HG03175 (cell line): ENCODE measurements around the gene OR51L1.
"Not testable (repeated sequence)": the region's sequence is repeated elsewhere in the genome, so short reads cannot be mapped to it uniquely, and the experiment has no call there.

ENCODE experiments used
- ATAC-seq: cut with Tn5 transposase; IDR thresholded peaks from one replicate; pipeline ENCODE4 v1.9.1; 2021; ENCODE audit warnings: mild to moderate bottlenecking, moderate library complexity; ENCODE audit not compliant: unreplicated experiment

The OR51L1 gene

GRCh38 chr11:4994551-4994950 is at the start of gene OR51L1:
OR51L1 (plus strand) TSS chr11:4994851; CDS start chr11:4998983, 4,132 bp downstream.
- ATAC-seq: no peak

- ATAC-seq: no peak
These were observed 47.1 kb upstream of the OR51L1 start, which contains the start of gene OR51A4 for GRCh38 chr11:4947505-4947904. OR51A4 (minus strand) TSS chr11:4947605; CDS start chr11:4947100, 505 bp downstream.

- not testable (repeated sequence) for ATAC-seq
These were observed 39.0 kb upstream of the OR51L1 start, which contains the start of gene OR51A2 for GRCh38 chr11:4955613-4956012. OR51A2 (minus strand) TSS chr11:4955713; CDS start chr11:4955713, 0 bp downstream.

GRCh38 chr11:4957396-4957795 is 37.3 kb upstream of the OR51L1 start:
- no peak for ATAC-seq

GRCh38 chr11:4960877-4961276 is 33.8 kb upstream of the OR51L1 start:
- ATAC-seq: no peak

- ATAC-seq: no peak
These were observed 31.8 kb upstream of the OR51L1 start for GRCh38 chr11:4962816-4963215.

GRCh38 chr11:4975436-4975835 is 19.2 kb upstream of the OR51L1 start:
- ATAC-seq: no peak

- ATAC-seq: no peak
These were observed 15.6 kb upstream of the OR51L1 start for GRCh38 chr11:4979036-4979435.

- no peak for ATAC-seq
These were observed 12.0 kb upstream of the OR51L1 start for GRCh38 chr11:4982678-4983077.

GRCh38 chr11:4983841-4984240 is 10.8 kb upstream of the OR51L1 start:
- no peak for ATAC-seq

GRCh38 chr11:4991060-4991459 is 3.6 kb upstream of the OR51L1 start:
- no peak for ATAC-seq

GRCh38 chr11:5004424-5005274 is 10.0 kb downstream of the OR51L1 start:
- no peak for ATAC-seq

- ATAC-seq: no peak
These were observed 12.9 kb downstream of the OR51L1 start for GRCh38 chr11:5007561-5007960.

- no peak for ATAC-seq
These were observed 16.6 kb downstream of the OR51L1 start for GRCh38 chr11:5011254-5011653.

GRCh38 chr11:5013012-5013411 is 18.4 kb downstream of the OR51L1 start:
- no peak for ATAC-seq

- ATAC-seq: no peak
These were observed 27.3 kb downstream of the OR51L1 start for GRCh38 chr11:5021996-5022395.

GRCh38 chr11:5036669-5037068 is 42.0 kb downstream of the OR51L1 start:
- ATAC-seq: no peak

GRCh38 chr11:5037926-5038325 is 43.3 kb downstream of the OR51L1 start:
- ATAC-seq: no peak

GRCh38 chr11:5038341-5038740 is 43.7 kb downstream of the OR51L1 start:
- no peak for ATAC-seq

- ATAC-seq: no peak
These were observed 46.2 kb downstream of the OR51L1 start for GRCh38 chr11:5040876-5041275.

- no peak for ATAC-seq
These were observed 47.4 kb downstream of the OR51L1 start for GRCh38 chr11:5042091-5042490.

GRCh38 chr11:5043380-5043779 is 48.7 kb downstream of the OR51L1 start:
- no peak for ATAC-seq

- ATAC-seq: no peak
These were observed 51.6 kb downstream of the OR51L1 start, which contains the start of gene OR52J3 for GRCh38 chr11:5046226-5046625. OR52J3 (plus strand) TSS chr11:5046526; CDS start chr11:5046526, 0 bp downstream.
